Measurements from ENCODE around the gene EPB41L2.

DNA sequence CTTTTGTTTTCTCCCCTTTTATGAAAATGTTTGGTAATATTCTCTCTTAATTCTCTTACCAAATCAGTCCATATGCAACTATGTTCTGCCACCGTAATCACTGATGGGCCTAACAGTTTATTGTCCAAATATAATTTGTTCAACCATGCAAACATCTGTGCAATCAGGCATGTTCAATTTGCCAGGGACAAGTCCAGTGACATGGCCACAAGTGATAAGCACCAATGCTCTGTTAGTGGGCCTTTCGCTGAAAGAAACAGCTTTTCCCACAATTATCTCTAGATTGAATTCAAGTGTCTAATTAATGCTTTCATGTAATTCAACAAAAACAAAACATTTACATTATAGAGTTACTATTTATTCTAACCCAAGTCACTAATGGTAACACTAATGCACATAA, 53.3 kb downstream of the EPB41L2 start:
- TF ChIP-seq SIN3A (IDR thresholded peaks at IDR 0.05; ENCODE audit: borderline replicate concordance, insufficient read depth, low read length) (no peak), POLR2AphosphoS5 (IDR thresholded peaks at IDR 0.05; ENCODE audit: low read depth, low read length) (no peak), TAF1 (IDR thresholded peaks at IDR 0.05; ENCODE audit: borderline replicate concordance, insufficient read depth, low read length) (no peak)
